ENCODE results near the gene CYB5R2. TPM values are rescaled to one million over a fixed set of nuclear protein-coding genes. Genes with fewer than 3 reads are reported as not detected.

Gene CYB5R2
- polyA plus RNA-seq, 1 donor (not counting 4 experiments of a cell fraction or from before 2014, with no cell fraction given): 24.7 TPM

DNA sequence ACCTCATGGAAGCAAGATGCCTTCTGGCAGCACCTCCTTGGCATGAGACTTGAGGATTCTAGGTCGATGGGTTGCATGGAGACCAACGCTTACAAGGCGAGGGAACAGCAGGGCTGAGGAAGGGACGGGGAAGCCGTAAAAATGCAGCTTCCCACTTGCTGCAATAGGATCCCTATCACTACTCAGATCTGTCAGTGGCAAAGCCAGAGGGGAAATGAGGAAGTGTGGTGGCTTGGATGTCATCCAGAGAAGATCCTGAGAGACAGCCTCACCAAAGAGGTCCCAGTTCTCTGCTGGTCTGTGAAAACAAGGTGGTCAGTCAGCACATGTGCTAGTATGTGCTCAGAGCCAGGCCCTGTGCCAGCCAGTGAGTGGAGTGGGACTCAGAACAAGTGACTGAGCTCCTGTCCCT lies 22.2 kb downstream of the CYB5R2 start:
- peak; percentile 17 for FAIRE-seq
- Histone ChIP-seq H3K9me3 (ENCODE audit: control insufficient read depth, low read depth, low read length) (no peaks in the 10 kb centered on the region), H3K27ac (ENCODE audit: control insufficient read depth, insufficient read depth, low read length) (no peak overlapping the region), H3K27me3 (ENCODE audit: control insufficient read depth, extremely low read depth, insufficient read depth, low read length) (no peaks in the 10 kb centered on the region), H3K4me2 (ENCODE audit: control insufficient read depth, extremely low read depth, insufficient read depth, low read depth, low read length) (no peak overlapping the region), H3K36me3 (ENCODE audit: control insufficient read depth in 2 of 2, extremely low read depth in 1 of 2, insufficient read depth in 2 of 2, low read length in 2 of 2) (peaks cover 0 to 11% of the 10 kb centered on the region in 2 experiments), H2AFZ (ENCODE audit: control insufficient read depth, low read length) (no peak overlapping the region), H3K4me1 (ENCODE audit: control insufficient read depth, extremely low read depth, insufficient read depth, low read length) (no peaks in the 10 kb centered on the region), H3K9ac (ENCODE audit: control insufficient read depth, extremely low read depth, insufficient read depth, low read length) (no peak overlapping the region), H3K4me3 (ENCODE audit: control insufficient read depth in 2 of 3, extremely low read depth in 1 of 3, insufficient read depth in 2 of 3, low read depth in 1 of 3, low read length in 3 of 3) (no peak overlapping the region), H3K9me1 (ENCODE audit: control insufficient read depth, extremely low read depth, insufficient read depth, low read length) (no peaks in the 10 kb centered on the region), H4K20me1 (ENCODE audit: control insufficient read depth, extremely low read depth, insufficient read depth, low read length) (no peaks in the 10 kb centered on the region), H3K79me2 (ENCODE audit: control insufficient read depth, insufficient read depth, low read length) (no peaks in the 10 kb centered on the region)
- TF ChIP-seq, protein P1, sequence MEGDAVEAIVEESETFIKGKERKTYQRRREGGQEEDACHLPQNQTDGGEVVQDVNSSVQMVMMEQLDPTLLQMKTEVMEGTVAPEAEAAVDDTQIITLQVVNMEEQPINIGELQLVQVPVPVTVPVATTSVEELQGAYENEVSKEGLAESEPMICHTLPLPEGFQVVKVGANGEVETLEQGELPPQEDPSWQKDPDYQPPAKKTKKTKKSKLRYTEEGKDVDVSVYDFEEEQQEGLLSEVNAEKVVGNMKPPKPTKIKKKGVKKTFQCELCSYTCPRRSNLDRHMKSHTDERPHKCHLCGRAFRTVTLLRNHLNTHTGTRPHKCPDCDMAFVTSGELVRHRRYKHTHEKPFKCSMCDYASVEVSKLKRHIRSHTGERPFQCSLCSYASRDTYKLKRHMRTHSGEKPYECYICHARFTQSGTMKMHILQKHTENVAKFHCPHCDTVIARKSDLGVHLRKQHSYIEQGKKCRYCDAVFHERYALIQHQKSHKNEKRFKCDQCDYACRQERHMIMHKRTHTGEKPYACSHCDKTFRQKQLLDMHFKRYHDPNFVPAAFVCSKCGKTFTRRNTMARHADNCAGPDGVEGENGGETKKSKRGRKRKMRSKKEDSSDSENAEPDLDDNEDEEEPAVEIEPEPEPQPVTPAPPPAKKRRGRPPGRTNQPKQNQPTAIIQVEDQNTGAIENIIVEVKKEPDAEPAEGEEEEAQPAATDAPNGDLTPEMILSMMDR (optimal IDR thresholded peaks at IDR 0.05 in 1 of 3, IDR thresholded peaks at IDR 0.05 in 1 of 3, conservative IDR thresholded peaks at IDR 0.05 in 1 of 3; ENCODE audit: extremely low read depth in 1 of 3, insufficient read depth in 2 of 3, low read length in 3 of 3): no peak
- no peak for TF ChIP-seq EZH2 (IDR thresholded peaks at IDR 0.05; ENCODE audit: low read length)
- no peak for DNase-seq (ENCODE audit: low read depth, low spot score)
- dilution Hi-C loops (cut with MboI; ENCODE audit: extremely low pct_ligation_motif_present, low sequenced_read_pairs): no loop called here

DNA sequence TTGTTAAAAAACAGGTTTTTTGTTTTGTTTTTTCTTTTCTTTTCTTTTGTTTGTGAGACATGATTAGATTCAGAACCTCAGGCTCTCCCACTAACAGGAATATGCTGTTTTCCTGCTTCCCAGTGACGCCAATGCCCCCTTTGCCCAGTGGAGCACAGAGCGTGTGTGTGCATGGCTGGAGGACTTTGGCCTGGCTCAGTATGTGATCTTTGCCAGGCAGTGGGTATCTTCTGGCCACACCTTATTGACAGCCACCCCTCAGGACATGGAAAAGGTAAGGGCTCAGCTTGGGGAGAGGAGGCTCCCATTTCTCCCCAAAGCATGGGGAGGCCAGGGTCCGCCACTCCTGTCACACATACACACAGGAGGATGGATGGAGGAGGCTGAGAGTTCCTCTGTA lies 25.0 kb downstream of the CYB5R2 start:
- no peak for DNase-seq (ENCODE audit: low read depth, low spot score)
- H3K9me1 ChIP-seq (ENCODE audit: control insufficient read depth, extremely low read depth, insufficient read depth, low read length): no peaks in the 10 kb centered on the region
- H3K4me2 ChIP-seq (ENCODE audit: control insufficient read depth, extremely low read depth, insufficient read depth, low read depth, low read length): no peak overlapping the region
- peaks cover 0 to 7% of the 10 kb centered on the region in 2 experiments for H3K36me3 ChIP-seq (ENCODE audit: control insufficient read depth in 2 of 2, extremely low read depth in 1 of 2, insufficient read depth in 2 of 2, low read length in 2 of 2)
- H3K9me3 ChIP-seq (ENCODE audit: control insufficient read depth, low read depth, low read length): no peaks in the 10 kb centered on the region
- no peaks in the 10 kb centered on the region for H3K27me3 ChIP-seq (ENCODE audit: control insufficient read depth, extremely low read depth, insufficient read depth, low read length)
- no peak overlapping the region for H3K4me3 ChIP-seq (ENCODE audit: control insufficient read depth in 2 of 3, extremely low read depth in 1 of 3, insufficient read depth in 2 of 3, low read depth in 1 of 3, low read length in 3 of 3)
- FAIRE-seq: no peak
- H4K20me1 ChIP-seq (ENCODE audit: control insufficient read depth, extremely low read depth, insufficient read depth, low read length): no peaks in the 10 kb centered on the region
- dilution Hi-C loops (cut with MboI; ENCODE audit: extremely low pct_ligation_motif_present, low sequenced_read_pairs): no loop called here
- H2AFZ ChIP-seq (ENCODE audit: control insufficient read depth, low read length): no peak overlapping the region
- no peak overlapping the region for H3K9ac ChIP-seq (ENCODE audit: control insufficient read depth, extremely low read depth, insufficient read depth, low read length)
- TF ChIP-seq, protein P1 (optimal IDR thresholded peaks at IDR 0.05 in 1 of 3, IDR thresholded peaks at IDR 0.05 in 1 of 3, conservative IDR thresholded peaks at IDR 0.05 in 1 of 3; ENCODE audit: extremely low read depth in 1 of 3, insufficient read depth in 2 of 3, low read length in 3 of 3): no peak
- no peak for TF ChIP-seq EZH2 (IDR thresholded peaks at IDR 0.05; ENCODE audit: low read length)
- no peaks in the 10 kb centered on the region for H3K4me1 ChIP-seq (ENCODE audit: control insufficient read depth, extremely low read depth, insufficient read depth, low read length)
- no peaks in the 10 kb centered on the region for H3K79me2 ChIP-seq (ENCODE audit: control insufficient read depth, insufficient read depth, low read length)
- H3K27ac ChIP-seq (ENCODE audit: control insufficient read depth, insufficient read depth, low read length): no peak overlapping the region
